ENCODE data around the gene OTX2. TPM values are rescaled to one million over a fixed set of nuclear protein-coding genes. Genes with fewer than 3 reads are reported as not detected.

The OTX2 gene
- total and polyA plus RNA-seq, 7 experiments from 2014 or later, result not detected

DNA sequence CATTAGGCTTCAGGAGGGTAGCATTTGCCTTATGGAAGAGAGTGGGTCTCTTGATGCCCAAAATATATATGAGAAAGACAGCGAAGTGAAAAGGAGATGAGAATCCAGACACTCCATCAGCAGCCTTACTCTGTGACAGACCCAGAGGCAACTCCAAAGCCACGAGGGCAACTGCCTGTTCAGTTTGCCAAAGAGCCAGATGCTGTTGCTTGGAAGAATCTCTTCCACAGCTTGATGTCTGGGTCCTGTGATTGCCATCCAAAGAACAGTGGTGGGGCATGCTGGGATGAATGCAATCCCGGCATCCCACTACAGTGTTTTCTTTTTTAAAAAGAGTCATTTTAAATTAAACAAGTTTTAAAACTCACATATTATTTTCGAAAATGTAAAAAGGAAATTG is 10.9 kb upstream of the OTX2 start:
- ChIA-PET POLR2A (no interaction called here), CTCF (no interaction called here)
- Histone ChIP-seq H3K4me1 (ENCODE audit: control insufficient read depth in 2 of 2, insufficient read depth in 2 of 2, low read length in 2 of 2) (no peaks in the 10 kb centered on the region), H3K36me3 (ENCODE audit: control insufficient read depth in 2 of 3, insufficient read depth in 3 of 3, low read length in 3 of 3) (no peaks in the 10 kb centered on the region), H3K27me3 (ENCODE audit: control insufficient read depth in 2 of 2, insufficient read depth in 2 of 2, low read length in 2 of 2) (peaks cover 0 to 4% of the 10 kb centered on the region in 2 donors), H3K9me3 (ENCODE audit: control insufficient read depth in 2 of 3, low read length in 3 of 3) (no peaks in the 10 kb centered on the region), H3K4me3 (ENCODE audit: low read length) (no peak overlapping the region), H3K27ac (ENCODE audit: low read depth, low read length) (no peak overlapping the region)
- Mint-ChIP-seq H3K4me3 (no peak overlapping the region), H3K4me1 (peaks cover 0 to 4% (median 0%) of the 10 kb centered on the region in 7 donors), H3K27me3 (peaks cover 42 to 59% (median 45%) of the 10 kb centered on the region in 5 donors), H3K36me3 (no peaks in the 10 kb centered on the region), H3K27ac (no peak overlapping the region), H3K9me3 (peaks cover 0 to 4% (median 0%) of the 10 kb centered on the region in 11 donors)
- DNase-seq (no peak), ATAC-seq (no peak)
- intact Hi-C loops (cut with micrococcal nuclease), result no loop called here

DNA sequence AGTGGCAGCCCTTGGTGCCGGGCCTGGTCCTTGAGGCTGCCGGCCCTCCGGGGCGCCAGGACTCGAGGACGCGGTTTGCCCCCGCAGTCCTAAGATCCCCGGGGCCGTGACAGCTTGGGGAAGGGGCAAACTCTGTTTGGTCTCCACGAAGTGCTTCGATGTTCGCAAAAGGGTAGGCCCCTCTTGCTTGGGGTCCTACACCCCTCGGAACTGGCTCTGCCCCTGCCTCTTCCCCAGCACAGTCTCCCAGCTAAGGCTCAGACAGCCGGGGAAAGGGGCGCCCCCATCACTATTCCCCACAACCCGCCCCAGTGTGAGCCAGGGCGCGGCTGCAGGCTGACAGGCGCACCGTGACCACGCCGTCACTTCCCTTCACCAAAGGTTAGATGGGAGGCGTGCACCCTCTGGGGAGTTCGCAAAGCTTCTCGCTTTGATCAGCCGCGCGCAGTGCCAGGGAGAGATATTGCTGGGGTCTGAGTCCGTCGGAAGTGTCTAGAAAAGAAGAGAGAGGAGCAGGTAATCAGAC is 7.2 kb upstream of the OTX2 start:
- H3K27ac Mint-ChIP-seq, result no peak overlapping the region
- ChIA-PET CTCF (no interaction called here), POLR2A (no interaction called here)
- intact Hi-C loops (cut with micrococcal nuclease), result loop anchor here in 1 of 2 donors (10.0 kb wide), 1 partner anchor 247 kb away; no protein-coding TSS in a partner anchor
- peaks cover 0 to 9% (median 0%) of the 10 kb centered on the region in 7 donors for H3K4me1 Mint-ChIP-seq
- Histone ChIP-seq H3K36me3 (ENCODE audit: control insufficient read depth in 2 of 3, insufficient read depth in 3 of 3, low read length in 3 of 3) (no peaks in the 10 kb centered on the region), H3K27ac (ENCODE audit: low read depth, low read length) (no peak overlapping the region), H3K4me1 (ENCODE audit: control insufficient read depth in 2 of 2, insufficient read depth in 2 of 2, low read length in 2 of 2) (no peaks in the 10 kb centered on the region), H3K27me3 (ENCODE audit: control insufficient read depth in 2 of 2, insufficient read depth in 2 of 2, low read length in 2 of 2) (peaks cover 0 to 14% of the 10 kb centered on the region in 2 donors), H3K9me3 (ENCODE audit: control insufficient read depth in 2 of 3, low read length in 3 of 3) (no peaks in the 10 kb centered on the region), H3K4me3 (ENCODE audit: low read length) (no peak overlapping the region)
- ATAC-seq (no peak), DNase-seq (no peak)
- H3K36me3 Mint-ChIP-seq, result peaks cover 0 to 6% (median 0%) of the 10 kb centered on the region in 5 donors
- H3K27me3 Mint-ChIP-seq, result peaks cover 55 to 78% (median 67%) of the 10 kb centered on the region in 5 donors
- peaks cover 0 to 15% (median 0%) of the 10 kb centered on the region in 11 donors for H3K9me3 Mint-ChIP-seq
- no peak overlapping the region for H3K4me3 Mint-ChIP-seq

DNA sequence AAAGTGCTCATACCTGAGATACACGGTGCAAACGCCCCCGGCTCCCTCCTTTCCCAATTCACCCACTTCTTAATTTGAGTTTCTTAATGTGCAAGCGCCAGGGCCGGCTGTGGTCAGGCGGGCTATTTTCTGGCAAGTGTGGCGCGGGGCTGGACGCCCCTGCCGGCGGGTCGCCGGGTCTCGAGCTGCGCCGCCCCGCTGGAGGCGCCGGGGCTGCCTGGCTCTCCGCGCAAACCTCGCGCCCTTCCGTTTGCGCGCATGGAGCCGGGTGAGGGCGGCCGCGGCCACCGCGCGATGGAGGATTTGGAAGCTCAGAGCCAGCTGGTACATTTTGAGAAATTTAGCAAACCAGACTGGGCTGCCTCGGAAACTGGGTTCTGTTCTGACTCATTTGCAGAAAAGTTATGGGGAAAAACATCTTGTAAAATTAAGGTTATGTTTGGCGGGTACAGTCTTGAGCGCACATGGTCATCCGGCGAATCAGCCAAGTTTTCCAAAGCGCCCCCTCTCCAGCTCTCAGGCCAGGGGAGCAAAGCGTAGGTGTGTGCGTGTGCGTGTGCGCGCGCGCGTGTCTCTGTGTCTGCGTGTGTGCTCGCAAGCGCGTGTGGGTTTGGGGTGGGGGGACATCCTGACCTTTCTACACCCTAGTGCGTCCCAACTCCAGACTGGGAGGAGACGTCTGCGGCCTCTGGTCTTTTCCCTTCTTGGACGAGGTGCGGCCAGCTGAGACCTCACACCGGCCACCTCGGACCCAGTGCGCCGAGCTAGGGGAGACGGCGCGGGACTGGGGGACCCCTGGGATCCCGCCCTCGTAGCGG is 6.5 kb upstream of the OTX2 start:
- POLR2A ChIA-PET, result no interaction called here

DNA sequence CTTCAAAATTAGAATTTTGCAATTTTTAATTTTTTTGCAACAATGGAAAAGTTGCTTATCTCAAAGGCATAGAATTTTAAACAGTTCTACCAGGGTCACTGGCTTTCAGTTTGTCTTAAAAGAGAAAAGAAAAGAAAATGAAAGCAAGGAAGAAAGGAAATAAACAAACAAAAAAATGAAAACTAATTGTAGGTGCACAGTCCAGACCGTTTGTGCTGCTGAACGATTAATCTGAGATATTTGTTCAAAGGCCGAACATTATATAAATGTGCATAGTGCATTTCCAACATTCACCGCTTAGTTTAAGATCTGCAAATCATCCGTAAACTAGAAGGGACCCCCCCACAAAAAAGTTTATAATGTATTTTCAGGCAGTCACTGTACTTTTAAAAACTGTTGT is 5.5 kb upstream of the OTX2 start:
- Mint-ChIP-seq H3K4me1 (peaks cover 0 to 9% (median 5%) of the 10 kb centered on the region in 7 donors), H3K9me3 (peaks cover 0 to 20% (median 3%) of the 10 kb centered on the region in 11 donors), H3K4me3 (no peak overlapping the region), H3K36me3 (peaks cover 0 to 6% (median 0%) of the 10 kb centered on the region in 5 donors), H3K27ac (no peak overlapping the region), H3K27me3 (peaks cover 61 to 79% (median 67%) of the 10 kb centered on the region in 5 donors)
- Histone ChIP-seq H3K4me1 (ENCODE audit: control insufficient read depth in 2 of 2, insufficient read depth in 2 of 2, low read length in 2 of 2) (no peaks in the 10 kb centered on the region), H3K9me3 (ENCODE audit: control insufficient read depth in 2 of 3, low read length in 3 of 3) (no peaks in the 10 kb centered on the region), H3K27me3 (ENCODE audit: control insufficient read depth in 2 of 2, insufficient read depth in 2 of 2, low read length in 2 of 2) (peaks cover 0 to 20% of the 10 kb centered on the region in 2 donors), H3K36me3 (ENCODE audit: control insufficient read depth in 2 of 3, insufficient read depth in 3 of 3, low read length in 3 of 3) (no peaks in the 10 kb centered on the region), H3K4me3 (ENCODE audit: low read length) (no peak overlapping the region), H3K27ac (ENCODE audit: low read depth, low read length) (no peak overlapping the region)
- intact Hi-C loops (cut with micrococcal nuclease), result loop anchor here in 1 of 2 donors (10.0 kb wide), 1 partner anchor 249 kb away; no protein-coding TSS in a partner anchor
- no peak for DNase-seq
- ATAC-seq, result no peak
- ChIA-PET POLR2A (no interaction called here), CTCF (no interaction called here)

More for the DNA sequence above, 6.5 kb upstream of the OTX2 start:
- no peak for DNase-seq
- Mint-ChIP-seq H3K4me1 (peaks cover 0 to 9% (median 0%) of the 10 kb centered on the region in 7 donors), H3K27me3 (peaks cover 59 to 78% (median 65%) of the 10 kb centered on the region in 5 donors), H3K36me3 (peaks cover 0 to 6% (median 0%) of the 10 kb centered on the region in 5 donors), H3K27ac (no peak overlapping the region), H3K9me3 (peaks cover 0 to 15% (median 0%) of the 10 kb centered on the region in 11 donors), H3K4me3 (no peak overlapping the region)
- CTCF ChIA-PET, result no interaction called here
- Histone ChIP-seq H3K36me3 (ENCODE audit: control insufficient read depth in 2 of 3, insufficient read depth in 3 of 3, low read length in 3 of 3) (no peaks in the 10 kb centered on the region), H3K27me3 (ENCODE audit: control insufficient read depth in 2 of 2, insufficient read depth in 2 of 2, low read length in 2 of 2) (peaks cover 0 to 16% of the 10 kb centered on the region in 2 donors), H3K4me3 (ENCODE audit: low read length) (no peak overlapping the region), H3K4me1 (ENCODE audit: control insufficient read depth in 2 of 2, insufficient read depth in 2 of 2, low read length in 2 of 2) (no peaks in the 10 kb centered on the region), H3K9me3 (ENCODE audit: control insufficient read depth in 2 of 3, low read length in 3 of 3) (no peaks in the 10 kb centered on the region), H3K27ac (ENCODE audit: low read depth, low read length) (no peak overlapping the region)
- ATAC-seq, result no peak
- intact Hi-C loops (cut with micrococcal nuclease), result loop anchor here in 1 of 2 donors (10.0 kb wide), 1 partner anchor 248 kb away; no protein-coding TSS in a partner anchor

DNA sequence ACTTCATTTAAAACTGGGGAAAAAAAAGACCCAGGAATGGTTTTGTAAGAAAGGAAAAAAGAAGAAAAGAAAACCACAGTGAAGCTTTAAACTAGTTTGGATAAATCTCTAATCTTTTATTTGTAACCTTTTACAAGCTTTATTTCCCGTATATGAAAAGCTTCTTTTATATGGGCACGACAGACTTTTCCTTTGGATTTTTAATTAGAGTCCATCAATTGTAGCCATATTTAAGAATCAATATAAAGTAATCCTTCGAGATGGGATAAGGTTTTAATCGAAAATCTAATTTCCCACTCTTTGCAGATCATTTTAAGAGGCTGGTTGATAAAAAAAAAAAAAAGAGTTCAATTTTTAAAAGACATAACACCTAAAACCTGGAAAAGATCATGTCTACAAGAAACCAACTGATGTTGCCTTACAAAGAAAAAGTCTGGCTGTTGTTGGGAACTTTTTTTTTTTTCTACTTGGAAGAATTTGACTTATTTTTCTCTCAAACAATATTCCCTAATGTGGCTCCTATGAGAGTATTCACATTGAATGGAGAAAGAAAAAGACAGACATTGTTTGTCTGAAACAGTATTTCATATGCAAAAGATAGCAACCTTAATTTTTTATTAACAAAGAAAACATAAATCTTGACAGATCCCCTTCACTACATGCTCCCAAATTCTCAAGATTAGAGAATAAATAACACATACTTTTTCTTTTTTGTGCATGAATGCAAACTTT is 4.9 kb upstream of the OTX2 start:
- Mint-ChIP-seq H3K4me3 (no peak overlapping the region), H3K4me1 (peaks cover 0 to 12% (median 9%) of the 10 kb centered on the region in 7 donors), H3K27me3 (peaks cover 62 to 82% (median 70%) of the 10 kb centered on the region in 5 donors), H3K36me3 (peaks cover 0 to 6% (median 2%) of the 10 kb centered on the region in 5 donors), H3K9me3 (peaks cover 0 to 26% (median 4%) of the 10 kb centered on the region in 11 donors), H3K27ac (no peak overlapping the region)
- Histone ChIP-seq H3K4me1 (ENCODE audit: control insufficient read depth in 2 of 2, insufficient read depth in 2 of 2, low read length in 2 of 2) (no peaks in the 10 kb centered on the region), H3K27me3 (ENCODE audit: control insufficient read depth in 2 of 2, insufficient read depth in 2 of 2, low read length in 2 of 2) (peaks cover 0 to 26% of the 10 kb centered on the region in 2 donors), H3K9me3 (ENCODE audit: control insufficient read depth in 2 of 3, low read length in 3 of 3) (no peaks in the 10 kb centered on the region), H3K27ac (ENCODE audit: low read depth, low read length) (no peak overlapping the region), H3K36me3 (ENCODE audit: control insufficient read depth in 2 of 3, insufficient read depth in 3 of 3, low read length in 3 of 3) (no peaks in the 10 kb centered on the region), H3K4me3 (ENCODE audit: low read length) (no peak overlapping the region)
- intact Hi-C loops (cut with micrococcal nuclease), result loop anchor here in 1 of 2 donors (10.0 kb wide), 1 partner anchor 250 kb away; no protein-coding TSS in a partner anchor
- CTCF ChIA-PET, result no interaction called here
- ATAC-seq (no peak), DNase-seq (no peak)
- POLR2A ChIA-PET, result interaction anchor here (0.6 kb wide), 1 partner anchor 14 kb away, joined by 4 read pairs; no protein-coding TSS in a partner anchor

DNA sequence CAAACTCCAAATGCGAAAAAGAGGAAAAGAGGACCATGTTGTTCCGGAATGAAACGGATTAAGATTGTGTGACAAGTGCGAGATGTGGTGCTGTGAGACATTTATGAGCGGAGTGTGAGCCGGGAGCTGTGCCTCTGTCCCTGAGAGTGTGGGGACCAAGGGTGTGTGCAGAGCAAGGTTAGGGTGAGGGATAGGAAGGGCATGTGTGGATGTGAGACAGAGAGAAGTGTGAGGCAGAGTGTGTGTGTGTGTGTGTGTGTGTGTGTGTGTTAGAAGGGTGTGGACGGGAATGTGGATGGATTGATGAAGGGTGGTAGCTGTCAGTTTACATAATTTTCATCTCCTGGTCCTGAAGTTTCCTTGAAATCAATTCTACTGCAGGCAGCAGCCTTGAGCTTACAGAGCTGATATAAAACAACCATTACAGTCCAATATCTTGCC is 4.3 kb upstream of the OTX2 start:
- CTCF ChIA-PET, result no interaction called here
- Histone ChIP-seq H3K4me3 (ENCODE audit: low read length) (no peak overlapping the region), H3K9me3 (ENCODE audit: control insufficient read depth in 2 of 3, low read length in 3 of 3) (no peaks in the 10 kb centered on the region), H3K36me3 (ENCODE audit: control insufficient read depth in 2 of 3, insufficient read depth in 3 of 3, low read length in 3 of 3) (no peaks in the 10 kb centered on the region), H3K27ac (ENCODE audit: low read depth, low read length) (no peak overlapping the region), H3K4me1 (ENCODE audit: control insufficient read depth in 2 of 2, insufficient read depth in 2 of 2, low read length in 2 of 2) (no peaks in the 10 kb centered on the region), H3K27me3 (ENCODE audit: control insufficient read depth in 2 of 2, insufficient read depth in 2 of 2, low read length in 2 of 2) (peaks cover 0 to 26% of the 10 kb centered on the region in 2 donors)
- Mint-ChIP-seq H3K27ac (no peak overlapping the region), H3K4me1 (peaks cover 5 to 18% (median 15%) of the 10 kb centered on the region in 7 donors), H3K27me3 (peaks cover 66 to 86% (median 72%) of the 10 kb centered on the region in 5 donors), H3K9me3 (peaks cover 0 to 32% (median 7%) of the 10 kb centered on the region in 11 donors), H3K4me3 (peak overlapping the region in 2 of 10 donors; percentile 2 to 47), H3K36me3 (peaks cover 4 to 12% (median 6%) of the 10 kb centered on the region in 5 donors)
- DNase-seq (no peak), ATAC-seq (no peak)
- POLR2A ChIA-PET, result interaction anchor here (0.6 kb wide), 1 partner anchor 13 kb away, joined by 4 read pairs; no protein-coding TSS in a partner anchor
- intact Hi-C loops (cut with micrococcal nuclease), result loop anchor here in 1 of 2 donors (10.0 kb wide), 1 partner anchor 250 kb away; no protein-coding TSS in a partner anchor

Data from naive thymus-derived CD4-positive, alpha-beta T cell (primary cell).